HepG2 (cell line): ENCODE results near the gene THSD8. TPM values are rescaled to one million over a fixed set of nuclear protein-coding genes. Genes with fewer than 3 reads are reported as not detected.
A peak's percentile ranks its signal among the peaks of the same experiment; 100 is the strongest.

Experiments used
- HIVEP1 ChIP-seq: sonication (generic); formaldehyde crosslinking; IDR thresholded peaks from 2 replicates; pipeline ENCODE4 v1.4.0; 2020; ENCODE audit warnings: mild to moderate bottlenecking, missing genetic modification reagents
- KIAA2018 ChIP-seq: sonication (generic); formaldehyde crosslinking; IDR thresholded peaks from 2 replicates; pipeline ENCODE4 v1.5.0; 2020; ENCODE audit warnings: mild to moderate bottlenecking, missing genetic modification reagents, borderline replicate concordance
- MTF1 ChIP-seq: sonication (generic); formaldehyde crosslinking; IDR thresholded peaks from 2 replicates; pipeline ENCODE4 v1.5.0; 2020; ENCODE audit warnings: missing genetic modification reagents
- SMAD3 ChIP-seq: sonication (generic); formaldehyde crosslinking; IDR thresholded peaks from 2 replicates; pipeline ENCODE4 v1.4.0; 2020; ENCODE audit warnings: missing genetic modification reagents
- SMC3 ChIP-seq: IDR thresholded peaks from 2 replicates; pipeline ENCODE4 v1.6.1; 2011; ENCODE audit warnings: low read length, improper control_type of control experiment
- SNAPC2 ChIP-seq: sonication (generic); formaldehyde crosslinking; IDR thresholded peaks from 2 replicates; pipeline ENCODE4 v1.8.1; 2022; ENCODE audit warnings: mild to moderate bottlenecking, missing genetic modification reagents
- TBL1XR1 ChIP-seq: fragments of 150-350 bp; IDR thresholded peaks from 2 replicates; pipeline ENCODE4 v1.6.1; 2014; ENCODE audit warnings: borderline replicate concordance, low read length; ENCODE audit not compliant: partially characterized antibody
- ZKSCAN5 ChIP-seq: sonication (generic); formaldehyde crosslinking; IDR thresholded peaks from 2 replicates; pipeline ENCODE4 v1.5.1; 2020; ENCODE audit warnings: mild to moderate bottlenecking, missing genetic modification reagents
- ZNF430 ChIP-seq: sonication (generic); formaldehyde crosslinking; IDR thresholded peaks from 2 replicates; pipeline ENCODE4 v1.9.0; 2021; ENCODE audit warnings: mild to moderate bottlenecking, missing genetic modification reagents
- ZNF556 ChIP-seq: sonication (generic); formaldehyde crosslinking; IDR thresholded peaks from 2 replicates; pipeline ENCODE4 v1.4.0; 2020; ENCODE audit warnings: mild to moderate bottlenecking, missing genetic modification reagents, borderline replicate concordance
- ZNF790 ChIP-seq: sonication (generic); formaldehyde crosslinking; IDR thresholded peaks from 2 replicates; pipeline ENCODE4 v1.8.0; 2022; ENCODE audit warnings: missing genetic modification reagents, mild to moderate bottlenecking, borderline replicate concordance
- ZSCAN21 ChIP-seq: sonication (generic); formaldehyde crosslinking; IDR thresholded peaks from 2 replicates; pipeline ENCODE4 v1.8.0; 2022; ENCODE audit warnings: mild to moderate bottlenecking, missing genetic modification reagents, moderate library complexity, borderline replicate concordance
- polyA plus RNA-seq, 8 experiments: library from polyadenylated mRNA; depleted of rRNA in 3 of 8; stranded (reverse) in 7 of 8; unstranded in 1 of 8; fragments of >200 nt; fragmentation: Illumina TruSeq in 4 of 8; extraction: Trizol in 4 of 8; gene quantifications; 2 replicates each; pipeline versions ENCODE4 v1.2.1 to v1.2.3, GENCODE V29; 2011 to 2016; ENCODE audit warnings: low read depth in 4 of 8, missing spikeins in 1 of 8, mixed read lengths in 1 of 8; ENCODE audit not compliant: insufficient read depth in 1 of 8
- total RNA-seq, 5 experiments: library from RNA; depleted of rRNA; stranded (reverse); fragments of >200 nt; fragmentation: Illumina TruSeq; extraction: Trizol; gene quantifications; 2 replicates each; pipeline ENCODE4 v1.2.3, GENCODE V29; 2016; ENCODE audit warnings: low read depth in 1 of 5
- TF ChIP-seq, protein P1 (sequence below): sonication (generic); formaldehyde crosslinking; IDR thresholded peaks from 2 replicates; pipeline ENCODE4 v1.8.1; 2023; ENCODE audit warnings: mild to moderate bottlenecking, missing genetic modification reagents
- TF ChIP-seq, protein P2 (sequence below): sonication (generic); formaldehyde crosslinking; IDR thresholded peaks from 2 replicates; pipeline ENCODE4 v1.5.1; 2020; ENCODE audit warnings: missing genetic modification reagents, mild to moderate bottlenecking, borderline replicate concordance

THSD8 gene
- total and polyA plus RNA-seq, 2 of the 13 experiments (the other 11 are each of a cell fraction or from before 2014, with no cell fraction given) = 4.8 to 14.9 TPM

GRCh38 chr19:12793290-12794195, 8.3 kb upstream of the THSD8 start (continued):
- TF ChIP-seq KIAA2018 (CRISPR knock-in tag) = no peak
- TF ChIP-seq, protein P1, sequence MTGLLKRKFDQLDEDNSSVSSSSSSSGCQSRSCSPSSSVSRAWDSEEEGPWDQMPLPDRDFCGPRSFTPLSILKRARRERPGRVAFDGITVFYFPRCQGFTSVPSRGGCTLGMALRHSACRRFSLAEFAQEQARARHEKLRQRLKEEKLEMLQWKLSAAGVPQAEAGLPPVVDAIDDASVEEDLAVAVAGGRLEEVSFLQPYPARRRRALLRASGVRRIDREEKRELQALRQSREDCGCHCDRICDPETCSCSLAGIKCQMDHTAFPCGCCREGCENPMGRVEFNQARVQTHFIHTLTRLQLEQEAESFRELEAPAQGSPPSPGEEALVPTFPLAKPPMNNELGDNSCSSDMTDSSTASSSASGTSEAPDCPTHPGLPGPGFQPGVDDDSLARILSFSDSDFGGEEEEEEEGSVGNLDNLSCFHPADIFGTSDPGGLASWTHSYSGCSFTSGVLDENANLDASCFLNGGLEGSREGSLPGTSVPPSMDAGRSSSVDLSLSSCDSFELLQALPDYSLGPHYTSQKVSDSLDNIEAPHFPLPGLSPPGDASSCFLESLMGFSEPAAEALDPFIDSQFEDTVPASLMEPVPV (CRISPR knock-in tag) = no peak
- TF ChIP-seq ZSCAN21 (CRISPR knock-in tag) = no peak; the same call in 1 of the 2 replicates
- TF ChIP-seq SMC3 = no peak
- TF ChIP-seq ZKSCAN5 (CRISPR knock-in tag) = no peak
- TF ChIP-seq SNAPC2 = no peak
- TF ChIP-seq MTF1 (CRISPR knock-in tag) = no peak
- TF ChIP-seq SMAD3 (CRISPR knock-in tag) = no peak; the same call in 1 of the 2 replicates
- TF ChIP-seq, protein P2, sequence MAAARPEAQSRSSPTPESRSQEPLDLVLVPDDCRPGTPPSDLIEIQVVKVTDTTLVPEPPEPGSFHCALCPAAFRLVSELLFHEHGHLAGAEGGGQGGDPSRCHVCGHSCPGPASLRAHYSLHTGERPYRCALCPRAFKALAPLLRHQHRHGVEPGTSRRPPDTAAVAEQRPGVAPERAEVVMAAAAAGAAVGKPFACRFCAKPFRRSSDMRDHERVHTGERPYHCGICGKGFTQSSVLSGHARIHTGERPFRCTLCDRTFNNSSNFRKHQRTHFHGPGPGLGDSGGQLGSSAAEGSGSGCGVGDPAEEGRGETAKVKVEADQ (CRISPR knock-in tag) = no peak
- peak; percentile 91 for TF ChIP-seq ZNF790 (CRISPR knock-in tag)
- no peak for TF ChIP-seq ZNF556
- peak; percentile 100 for TF ChIP-seq HIVEP1 (CRISPR knock-in tag)
- TF ChIP-seq ZNF430 (CRISPR knock-in tag) = peak; percentile 61; the same call in 1 of the 2 replicates
- TF ChIP-seq TBL1XR1 = no peak
